Activated CD4-positive, alpha-beta T cell treated with anti-CD3 and anti-CD28 coated beads, Interleukin-2, amount 50 U/mL, for 4 hours (primary cell): ENCODE data around the gene PIK3R2.
"Not testable (repeated sequence)": the region's sequence is repeated elsewhere in the genome, so short reads cannot be mapped to it uniquely, and the experiment has no call there.

Experiments
- DNase-seq, 2 experiments: peaks; one replicate each; pipeline ENCODE4 v3.0.0-alpha.2; 2020

Gene PIK3R2

DNA sequence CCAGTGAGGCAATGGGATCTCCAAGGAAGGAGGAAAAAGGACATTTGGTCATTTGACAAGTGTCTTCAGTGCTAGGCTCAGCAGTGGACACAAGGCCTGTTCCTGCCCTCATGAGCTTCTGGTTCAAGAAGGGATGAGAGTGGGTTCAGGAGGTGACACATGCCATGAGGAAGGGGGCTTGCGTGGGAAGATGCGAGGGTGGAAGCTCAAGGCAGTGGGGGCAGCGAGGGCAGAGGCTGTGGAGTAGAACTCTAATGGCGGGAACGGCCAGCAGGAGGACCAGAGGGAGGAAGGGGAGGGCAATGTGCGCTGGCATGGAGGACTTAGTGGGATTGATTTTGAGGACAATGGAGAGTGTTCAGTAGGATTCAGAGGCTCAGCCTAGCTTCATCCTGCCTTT lies 3.3 kb downstream of the PIK3R2 start:
- DNase-seq, result no peak

DNA sequence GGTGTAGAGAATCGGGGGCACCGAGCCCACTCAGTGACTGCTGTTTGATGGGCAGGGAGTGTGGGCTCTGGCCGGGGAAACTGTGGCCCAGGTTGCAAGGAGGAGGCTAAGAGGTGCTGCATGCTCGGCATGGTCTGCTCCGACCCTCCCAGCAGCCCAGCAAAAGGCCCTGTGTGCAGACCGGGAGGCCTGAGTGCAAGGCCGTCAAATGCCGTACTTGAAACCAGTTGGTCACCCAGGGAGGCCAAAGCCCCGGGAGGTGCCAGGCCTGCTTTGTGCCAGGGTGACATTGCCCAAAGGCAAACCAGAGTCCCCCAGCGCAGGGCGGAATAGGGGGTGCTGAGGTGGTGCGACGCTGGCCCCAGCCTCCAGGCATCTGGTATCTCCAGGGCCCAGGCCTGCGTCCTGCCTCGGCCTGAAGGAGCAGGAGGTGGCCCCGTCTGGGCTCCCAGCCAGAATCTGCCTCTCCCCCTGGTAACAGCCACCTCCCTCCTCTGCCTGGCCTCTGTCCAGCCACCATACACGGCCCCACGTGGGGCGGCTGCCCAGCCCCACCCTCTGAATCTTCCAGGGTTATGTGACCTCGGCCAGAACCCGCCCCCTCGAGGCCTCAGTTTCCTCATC lies 4.0 kb downstream of the PIK3R2 start:
- DNase-seq, result no peak

- DNase-seq, result no peak
These were observed 4.6 kb downstream of the PIK3R2 start for GRCh38 chr19:18157465-18158063.

- DNase-seq, result no peak
These were observed 5.5 kb downstream of the PIK3R2 start for GRCh38 chr19:18158467-18158866.

DNA sequence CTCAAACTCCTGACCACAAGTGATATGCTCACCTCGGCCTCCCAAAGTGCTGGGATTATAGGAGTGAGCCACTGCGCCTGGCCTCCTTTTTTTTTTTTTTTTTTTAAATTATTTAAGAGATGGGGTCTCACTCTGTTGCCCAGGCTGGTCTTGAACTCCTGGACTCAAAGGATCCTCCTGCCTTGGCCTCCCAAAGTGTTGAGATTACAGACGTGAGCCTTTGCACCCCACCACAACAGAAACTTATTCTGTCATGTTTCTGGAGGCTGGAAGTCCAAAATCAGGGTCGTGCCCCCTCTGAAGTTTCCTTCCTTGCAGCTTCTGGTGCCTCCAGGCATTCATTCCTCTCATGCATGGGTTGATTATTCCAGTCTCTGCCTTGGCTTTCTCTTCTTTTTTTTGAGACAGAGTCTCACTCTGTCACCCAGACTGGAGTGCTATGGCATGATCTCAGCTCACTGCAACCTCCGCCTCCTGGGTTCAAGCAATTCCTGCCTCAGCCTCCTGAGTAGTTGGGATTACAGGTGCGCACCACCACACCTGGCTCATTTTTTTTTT lies 6.2 kb downstream of the PIK3R2 start:
- not testable (repeated sequence) for DNase-seq

- DNase-seq, result no peak
These were observed 6.8 kb downstream of the PIK3R2 start for GRCh38 chr19:18159810-18160209.

GRCh38 chr19:18160493-18160970 lies 7.6 kb downstream of the PIK3R2 start:
- no peak for DNase-seq

DNA sequence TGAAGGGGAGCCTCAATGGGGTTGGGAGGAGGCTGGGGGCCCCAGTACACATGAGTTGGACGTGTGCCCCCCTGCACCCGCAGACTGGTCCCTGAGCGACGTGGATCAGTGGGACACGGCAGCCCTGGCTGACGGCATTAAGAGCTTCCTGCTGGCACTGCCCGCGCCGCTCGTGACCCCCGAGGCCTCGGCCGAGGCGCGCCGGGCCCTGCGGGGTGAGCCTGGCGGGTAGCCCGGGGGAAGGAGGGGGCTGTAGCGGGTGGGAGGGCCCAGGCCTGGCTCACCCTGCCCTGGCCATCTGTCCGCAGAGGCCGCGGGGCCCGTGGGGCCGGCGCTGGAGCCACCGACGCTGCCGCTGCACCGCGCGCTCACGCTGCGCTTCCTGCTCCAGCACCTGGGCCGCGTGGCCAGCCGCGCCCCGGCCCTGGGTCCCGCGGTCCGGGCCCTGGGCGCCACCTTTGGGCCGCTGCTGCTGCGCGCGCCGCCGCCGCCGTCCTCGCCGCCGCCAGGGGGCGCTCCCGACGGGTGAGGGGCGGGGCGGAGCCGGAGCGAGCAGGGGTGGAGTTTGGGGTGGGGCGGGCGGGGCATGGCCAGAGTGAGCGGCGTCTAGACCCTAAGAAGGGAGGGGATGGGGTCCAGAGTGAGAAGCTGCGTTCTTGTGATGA lies 8.1 kb downstream of the PIK3R2 start:
- DNase-seq, result peak; percentile 67 to 68

- DNase-seq, result no peak
These were observed 8.7 kb downstream of the PIK3R2 start for GRCh38 chr19:18161636-18162002.

- no peak for DNase-seq
These were observed 11.1 kb downstream of the PIK3R2 start for GRCh38 chr19:18164072-18164471.

DNA sequence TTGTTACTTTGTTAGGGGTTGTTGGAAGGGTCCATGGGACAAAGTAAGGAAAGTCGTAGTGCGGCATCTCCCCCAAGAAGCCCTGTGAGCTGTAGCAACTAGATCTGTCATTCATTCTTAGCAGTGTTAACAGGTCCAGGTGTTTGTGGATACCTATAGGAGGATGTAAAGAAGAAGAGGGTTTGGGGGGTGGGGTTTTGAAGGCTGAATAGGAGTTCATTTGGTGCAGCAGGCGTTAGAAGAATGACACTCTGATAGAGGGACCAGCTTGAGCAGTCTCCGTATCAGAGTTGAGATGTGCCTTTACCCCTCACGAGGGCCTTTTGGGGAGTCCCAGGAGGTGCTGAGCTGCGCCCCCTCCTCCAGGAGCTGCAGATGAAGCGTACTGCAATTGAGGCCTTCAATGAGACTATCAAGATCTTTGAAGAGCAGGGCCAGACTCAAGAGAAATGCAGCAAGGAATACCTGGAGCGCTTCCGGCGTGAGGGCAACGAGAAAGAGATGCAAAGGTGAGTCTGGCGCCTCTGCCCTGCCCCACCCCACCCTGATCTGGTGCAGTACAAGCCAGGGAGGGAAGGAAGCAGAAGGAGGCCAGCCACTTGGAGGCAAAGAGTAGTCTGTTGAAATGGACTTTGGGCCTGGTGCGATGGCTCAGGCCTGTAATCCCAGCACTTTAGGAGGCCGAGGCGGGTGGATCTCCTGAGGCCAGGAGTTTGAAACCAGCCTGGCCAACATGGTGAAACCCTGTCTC lies 13.0 kb downstream of the PIK3R2 start:
- DNase-seq, result no peak

DNA sequence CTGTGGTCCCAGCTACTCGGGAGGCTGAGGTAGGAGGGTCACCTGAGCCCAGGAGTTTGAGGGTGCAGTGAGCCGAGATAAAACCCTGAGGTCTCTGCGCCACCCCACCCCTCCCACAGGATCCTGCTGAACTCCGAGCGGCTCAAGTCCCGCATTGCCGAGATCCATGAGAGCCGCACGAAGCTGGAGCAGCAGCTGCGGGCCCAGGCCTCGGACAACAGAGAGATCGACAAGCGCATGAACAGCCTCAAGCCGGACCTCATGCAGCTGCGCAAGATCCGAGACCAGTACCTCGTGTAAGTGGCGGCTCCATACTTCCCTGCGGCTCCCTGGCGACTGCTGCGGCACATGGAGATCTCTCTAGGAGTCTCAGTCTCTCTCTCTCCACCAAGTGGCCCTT lies 14.0 kb downstream of the PIK3R2 start:
- no peak for DNase-seq

DNA sequence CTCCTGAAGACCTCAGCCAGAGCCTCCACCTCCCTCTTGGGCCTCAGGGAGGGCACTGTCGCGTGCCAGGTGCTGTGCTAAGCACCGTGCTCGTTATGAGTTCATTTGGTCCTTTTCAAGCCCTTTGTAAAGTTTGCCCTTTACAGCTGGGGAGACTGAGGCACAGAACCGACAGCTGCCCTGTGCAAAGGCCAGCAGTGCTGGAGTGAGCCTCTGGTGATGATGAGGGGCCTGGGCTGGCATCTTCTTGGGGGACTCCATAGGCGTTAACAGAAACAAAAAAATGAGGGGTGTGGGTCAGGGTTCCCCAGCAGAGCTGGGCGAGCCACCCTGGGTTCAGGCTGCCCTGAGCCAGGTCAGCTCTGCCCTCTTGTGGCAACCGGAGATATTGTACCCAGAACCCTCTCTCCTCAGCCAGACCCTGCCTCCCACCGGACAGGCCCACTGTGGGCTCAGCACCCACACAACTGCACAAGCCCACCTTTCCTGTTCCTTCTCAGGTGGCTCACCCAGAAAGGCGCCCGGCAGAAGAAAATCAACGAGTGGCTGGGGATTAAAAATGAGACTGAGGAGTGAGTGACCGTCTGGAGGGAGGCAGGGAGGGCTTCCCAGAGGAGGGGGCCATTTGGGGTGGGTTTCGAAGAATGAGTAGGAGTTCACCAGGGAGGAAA lies 15.1 kb downstream of the PIK3R2 start:
- DNase-seq, result peak; percentile 46 to 59

DNA sequence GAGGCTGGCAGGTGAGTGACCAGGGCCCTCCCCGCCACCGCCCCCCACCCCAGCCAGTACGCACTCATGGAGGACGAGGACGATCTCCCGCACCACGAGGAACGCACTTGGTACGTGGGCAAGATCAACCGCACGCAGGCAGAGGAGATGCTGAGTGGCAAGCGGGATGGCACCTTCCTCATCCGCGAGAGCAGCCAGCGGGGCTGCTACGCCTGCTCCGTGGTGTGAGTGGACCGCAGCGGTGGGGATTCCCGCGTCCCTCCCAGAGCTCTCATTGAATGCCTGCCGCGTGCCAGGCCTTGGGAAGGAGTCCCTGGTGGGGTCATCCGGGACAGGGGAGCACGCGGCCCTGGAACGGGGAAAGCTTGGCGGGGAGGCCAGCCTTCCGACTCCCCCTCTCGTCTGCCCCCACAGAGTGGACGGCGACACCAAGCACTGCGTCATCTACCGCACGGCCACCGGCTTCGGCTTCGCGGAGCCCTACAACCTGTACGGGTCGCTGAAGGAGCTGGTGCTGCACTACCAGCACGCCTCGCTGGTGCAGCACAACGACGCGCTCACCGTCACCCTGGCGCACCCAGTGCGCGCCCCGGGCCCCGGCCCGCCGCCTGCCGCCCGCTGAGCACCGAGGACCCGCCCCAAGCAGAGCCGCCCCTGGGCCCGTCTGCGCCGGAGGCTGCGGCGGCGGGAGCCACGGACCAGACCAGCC lies 15.9 kb downstream of the PIK3R2 start:
- DNase-seq, result no peak

- no peak for DNase-seq
These were observed 17.8 kb downstream of the PIK3R2 start for GRCh38 chr19:18170714-18171255.

- DNase-seq, result no peak
These were observed 18.8 kb downstream of the PIK3R2 start for GRCh38 chr19:18171605-18172327.

GRCh38 chr19:18172331-18173053 lies 19.5 kb downstream of the PIK3R2 start:
- no peak for DNase-seq

GRCh38 chr19:18173054-18173571 lies 20.1 kb downstream of the PIK3R2 start:
- no peak for DNase-seq

DNA sequence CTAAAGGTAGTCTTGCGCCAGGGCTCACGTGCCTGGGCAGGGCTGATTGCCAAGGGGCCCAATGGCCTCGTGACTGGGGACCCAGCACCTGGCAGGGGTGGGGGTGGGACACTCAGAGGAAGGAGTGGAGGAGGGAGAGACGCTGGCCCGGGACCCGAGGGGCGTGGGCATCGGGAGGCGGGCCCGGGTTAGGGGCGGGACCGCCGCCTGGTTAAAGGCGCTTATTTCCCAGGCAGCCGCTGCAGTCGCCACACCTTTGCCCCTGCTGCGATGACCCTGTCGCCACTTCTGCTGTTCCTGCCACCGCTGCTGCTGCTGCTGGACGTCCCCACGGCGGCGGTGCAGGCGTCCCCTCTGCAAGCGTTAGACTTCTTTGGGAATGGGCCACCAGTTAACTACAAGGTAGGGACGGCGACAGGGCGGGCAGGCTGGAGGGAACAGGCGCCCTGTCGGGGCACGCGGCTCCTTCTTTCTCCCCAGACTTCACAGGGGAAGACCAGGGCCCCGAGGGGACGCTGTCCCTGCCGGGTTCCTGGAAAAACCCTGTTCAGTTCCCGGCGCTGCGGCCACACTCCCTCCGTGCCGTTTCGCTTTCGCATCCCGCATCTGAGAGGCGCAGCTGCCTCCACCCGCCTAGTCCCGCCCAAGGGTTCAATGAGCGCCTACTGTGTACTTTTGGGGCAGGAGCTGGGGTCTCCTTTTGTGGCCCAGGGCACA lies 20.8 kb downstream of the PIK3R2 start, which contains the start of gene IFI30:
TSS of gene IFI30 (plus strand) at position 242 of the 717 bp plus-strand sequence. CDS start at position 271, 29 bp downstream.
- DNase-seq, result peak; percentile 47 to 53
